ENCODE measurements around the gene ZMYND12. TPM values are rescaled to one million over a fixed set of nuclear protein-coding genes. Genes with fewer than 3 reads are reported as not detected.

The ZMYND12 gene
- total and polyA plus RNA-seq, 2 of the 4 experiments (the other 2 are of a cell fraction) = under 0.01 to 0.03 TPM

DNA sequence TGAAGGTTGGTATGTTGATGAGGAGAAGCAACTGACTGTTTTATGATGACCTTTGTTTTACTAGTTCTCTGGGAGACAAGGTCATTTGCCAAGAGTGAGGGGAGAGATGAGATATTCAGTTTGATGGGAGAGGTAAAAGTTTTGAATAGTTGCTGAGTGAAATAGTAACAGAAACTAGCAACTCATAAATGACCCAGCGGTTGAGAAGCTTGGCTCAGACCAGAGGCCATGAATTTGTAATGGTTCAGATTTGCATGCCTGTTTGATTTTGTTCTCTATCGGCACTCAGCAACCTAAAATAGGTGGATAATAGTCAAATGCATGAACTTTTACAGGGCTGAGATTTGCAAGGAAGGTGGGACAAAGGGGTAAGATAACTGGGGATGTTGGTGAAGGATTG lies 13.9 kb upstream of the ZMYND12 start:
- dilution Hi-C loops (cut with HindIII; ENCODE audit: low sequenced_read_pairs, unreplicated experiment) = no loop called here

More for the DNA sequence above, 13.9 kb upstream of the ZMYND12 start:
- no peak overlapping the region for H3K23ac ChIP-seq (ENCODE audit: low read depth, low read length)
- H2BK20ac ChIP-seq (ENCODE audit: low read depth, low read length) = no peak overlapping the region
- no peaks in the 10 kb centered on the region for H3K9me1 ChIP-seq (ENCODE audit: insufficient read depth, low read length)
- H3K14ac ChIP-seq (replicated peaks; ENCODE audit: low read depth, low read length) = no peak overlapping the region
- no peak overlapping the region for H2BK120ac ChIP-seq (ENCODE audit: low read depth, low read length)
- no peak overlapping the region for H4K91ac ChIP-seq (ENCODE audit: insufficient read depth, low read depth, low read length)
- H2BK5ac ChIP-seq (ENCODE audit: low read depth, low read length, poor library complexity, severe bottlenecking) = no peak overlapping the region
- no peak overlapping the region for H3K27ac ChIP-seq (ENCODE audit: insufficient read depth, low read length)
- no peaks in the 10 kb centered on the region for H3K36me3 ChIP-seq (ENCODE audit: control insufficient read depth, insufficient read depth, low read length)
- no peak overlapping the region for H3K18ac ChIP-seq (ENCODE audit: low read depth, low read length)
- no peak overlapping the region for H2AK5ac ChIP-seq (ENCODE audit: low read depth, low read length)
- no peak overlapping the region for H4K8ac ChIP-seq (ENCODE audit: low read depth in 2 of 2, low read length in 2 of 2)
- POLR2A ChIA-PET (ENCODE audit: unreplicated experiment) = no interaction called here
- no peaks in the 10 kb centered on the region for H4K20me1 ChIP-seq (ENCODE audit: insufficient read depth, low read length)
- peaks cover 8% of the 10 kb centered on the region; the same call in 1 of the 2 replicates for H3K27me3 ChIP-seq (ENCODE audit: control insufficient read depth, insufficient read depth, low read length)
- intact Hi-C loops (cut with micrococcal nuclease) = no loop called here
- H2AFZ ChIP-seq (replicated peaks; ENCODE audit: low read length, poor library complexity) = no peak overlapping the region
- H3K4ac ChIP-seq (ENCODE audit: low read depth, low read length) = no peak overlapping the region
- DNase-seq = no peak
- BruUV-seq (replicated peaks) = no TSS peak
- no peak overlapping the region for H4K5ac ChIP-seq (ENCODE audit: low read depth, low read length)
- H3K4me2 ChIP-seq (ENCODE audit: low read depth, low read length) = no peak overlapping the region
- no peak overlapping the region for H3K4me3 ChIP-seq (ENCODE audit: insufficient read depth, low read depth, low read length)
- no peak overlapping the region for H3K9ac ChIP-seq (ENCODE audit: low read depth, low read length)
- 80% methylated on average over 1 of the region's 2 CpGs; no CpG with 5 or more reads in 1 of the 2 experiments for WGBS, 2 experiments (ENCODE audit: extremely low coverage in 2 of 2, insufficient read length in 1 of 2)
- H3K9me3 ChIP-seq (ENCODE audit: control insufficient read depth, insufficient read depth, low read length) = no peaks in the 10 kb centered on the region
- no peaks in the 10 kb centered on the region for H3K79me1 ChIP-seq (ENCODE audit: low read depth in 1 of 2, low read length in 2 of 2)
- no peak overlapping the region for H3K56ac ChIP-seq (ENCODE audit: extremely low read depth, insufficient read depth, low read length)
- no peak overlapping the region for H2BK15ac ChIP-seq (ENCODE audit: low read depth, low read length)
- in situ Hi-C loops (cut with MboI; ENCODE audit: low sequenced_read_pairs) = no loop called here
- no peak for ATAC-seq (ENCODE audit: low read depth)
- H3K4me1 ChIP-seq (ENCODE audit: control insufficient read depth, insufficient read depth, low read length) = no peaks in the 10 kb centered on the region
- CTCF ChIA-PET = no interaction called here
- no peak overlapping the region for H2AK9ac ChIP-seq (replicated peaks; ENCODE audit: low read depth, low read length, poor library complexity)
- TF ChIP-seq MAZ (IDR thresholded peaks at IDR 0.05; ENCODE audit: borderline replicate concordance, low read depth, low read length) (no peak), BHLHE40 (IDR thresholded peaks at IDR 0.05; ENCODE audit: low read depth, low read length) (no peak), RCOR1 (IDR thresholded peaks at IDR 0.05; ENCODE audit: insufficient replicate concordance, low read length) (no peak)

Data from IMR-90 (cell line).